Astrocyte (in vitro differentiated cells and primary cell): ENCODE data around the gene SCTR. TPM values are rescaled to one million over a fixed set of nuclear protein-coding genes. Genes with fewer than 3 reads are reported as not detected.

Experiments used
- DNase-seq: peaks from one replicate; pipeline ENCODE4 v3.0.0-alpha.2; 2010; ENCODE audit warnings: low read depth
- FAIRE-seq: peaks from 2 replicates; lab custom pipeline; 2011; peaks lifted over from hg19 to GRCh38; lab: Jason Lieb, UNC
- H2AFZ ChIP-seq: 2 replicates; pipeline ENCODE4 v1.6.0; 2012; ENCODE audit warnings: low read depth, low read length, inconsistent platforms
- H3K27ac ChIP-seq: 2 replicates; pipeline ENCODE4 v1.5.1; 2011; ENCODE audit warnings: low read depth, low read length, inconsistent platforms
- H3K27me3 ChIP-seq: 2 replicates; pipeline ENCODE4 v1.6.0; 2011; ENCODE audit warnings: low read length, inconsistent platforms; ENCODE audit not compliant: insufficient read depth
- H3K36me3 ChIP-seq: 2 replicates; pipeline ENCODE4 v1.5.1; 2011; ENCODE audit warnings: low read length, inconsistent platforms; ENCODE audit not compliant: insufficient read depth
- H3K4me1 ChIP-seq: 2 replicates; pipeline ENCODE4 v1.5.1; 2011; ENCODE audit warnings: low read length, inconsistent platforms; ENCODE audit not compliant: insufficient read depth
- H3K4me2 ChIP-seq: 2 replicates; pipeline ENCODE4 v1.6.0; 2012; ENCODE audit warnings: low read length, inconsistent platforms
- H3K4me3 ChIP-seq: 2 replicates; pipeline ENCODE4 v1.5.1; 2011; ENCODE audit warnings: low read depth, mild to moderate bottlenecking, low read length, inconsistent platforms; ENCODE audit not compliant: insufficient read depth
- H3K79me2 ChIP-seq: 2 replicates; pipeline ENCODE4 v1.6.0; 2012; ENCODE audit warnings: mild to moderate bottlenecking, low read length, inconsistent platforms; ENCODE audit not compliant: insufficient read depth
- H3K9ac ChIP-seq: 2 replicates; pipeline ENCODE4 v1.6.0; 2012; ENCODE audit warnings: mild to moderate bottlenecking, low read length, inconsistent platforms
- H3K9me3 ChIP-seq: 2 replicates; pipeline ENCODE4 v1.5.1; 2012; ENCODE audit warnings: low read depth, mild to moderate bottlenecking, low read length, inconsistent platforms; ENCODE audit not compliant: insufficient read depth
- H4K20me1 ChIP-seq: 2 replicates; pipeline ENCODE4 v1.6.0; 2012; ENCODE audit warnings: low read length, inconsistent platforms; ENCODE audit not compliant: insufficient read depth
- H3K27ac Mint-ChIP-seq: one replicate; pipeline ENCODE4 v1.8.0; 2021; ENCODE audit warnings: mild to moderate bottlenecking, mixed read lengths; ENCODE audit not compliant: unreplicated experiment
- H3K27me3 Mint-ChIP-seq: one replicate; pipeline ENCODE4 v1.8.0; 2021; ENCODE audit warnings: low read depth, mixed read lengths; ENCODE audit not compliant: unreplicated experiment
- H3K36me3 Mint-ChIP-seq: one replicate; pipeline ENCODE4 v1.8.0; 2021; ENCODE audit warnings: low read depth, mixed read lengths; ENCODE audit not compliant: unreplicated experiment
- H3K4me1 Mint-ChIP-seq: one replicate; pipeline ENCODE4 v1.8.0; 2021; ENCODE audit warnings: low read depth, mixed read lengths; ENCODE audit not compliant: unreplicated experiment
- H3K4me3 Mint-ChIP-seq: one replicate; pipeline ENCODE4 v1.8.0; 2021; ENCODE audit warnings: mild to moderate bottlenecking, moderate library complexity, mixed read lengths; ENCODE audit not compliant: unreplicated experiment
- H3K9me3 Mint-ChIP-seq: one replicate; pipeline ENCODE4 v1.8.0; 2021; ENCODE audit warnings: mild to moderate bottlenecking, mixed read lengths; ENCODE audit not compliant: unreplicated experiment
- CTCF ChIP-seq: IDR thresholded peaks from 2 replicates; pipeline ENCODE4 v1.5.1; 2011; ENCODE audit warnings: low read depth, mild to moderate bottlenecking, inconsistent platforms, low read length, moderate library complexity; ENCODE audit not compliant: insufficient read depth
- EZH2 ChIP-seq: IDR thresholded peaks from 2 replicates; pipeline ENCODE4 v1.6.1; 2012; ENCODE audit warnings: mild to moderate bottlenecking, low read length, inconsistent platforms; ENCODE audit not compliant: insufficient read depth
- total RNA-seq: library from RNA; stranded (reverse); gene quantifications from 2 replicates; pipeline ENCODE4 v1.2.1, GENCODE V29; 2021

SCTR gene
- total RNA-seq, 1 donor from 2014 or later, result not detected

DNA sequence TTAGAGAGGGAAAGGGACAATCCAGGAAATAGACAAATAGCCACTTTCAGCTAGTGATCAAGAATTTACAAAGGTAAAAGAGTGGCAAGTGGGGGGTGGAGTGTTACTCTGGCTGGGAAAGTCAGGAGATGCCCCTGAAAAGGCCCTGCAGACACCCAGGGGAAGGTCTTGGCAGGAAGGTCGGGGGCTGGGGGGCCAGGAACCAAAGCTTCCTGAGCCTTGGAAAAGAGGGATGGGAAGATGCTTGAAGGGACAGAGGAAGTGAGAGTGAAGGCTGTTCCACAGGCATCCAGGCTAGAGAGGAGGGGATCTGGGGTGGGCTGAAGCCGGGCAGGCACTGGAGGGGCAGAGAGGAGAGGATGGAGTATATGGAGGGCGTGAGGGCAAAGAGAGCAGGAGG, 96.5 kb downstream of the SCTR start:
- Mint-ChIP-seq H3K4me3 (no peak overlapping the region), H3K4me1 (peaks cover 1% of the 10 kb centered on the region)

GRCh38 chr2:119426801-119427395, 97.4 kb downstream of the SCTR start:
- H3K36me3 ChIP-seq, result no peaks in the 10 kb centered on the region
- TF ChIP-seq CTCF (no peak), EZH2 (no peak)
- no peak for FAIRE-seq
- no peak overlapping the region for H3K27ac ChIP-seq
- H3K79me2 ChIP-seq, result no peaks in the 10 kb centered on the region
- Mint-ChIP-seq H3K27ac (no peak overlapping the region), H3K36me3 (no peaks in the 10 kb centered on the region), H3K4me3 (no peak overlapping the region), H3K4me1 (peaks cover 1% of the 10 kb centered on the region), H3K27me3 (peaks cover 51% of the 10 kb centered on the region), H3K9me3 (peaks cover 10% of the 10 kb centered on the region)
- no peaks in the 10 kb centered on the region for H4K20me1 ChIP-seq
- H3K9me3 ChIP-seq, result no peaks in the 10 kb centered on the region
- H3K4me1 ChIP-seq, result peaks cover 4% of the 10 kb centered on the region
- no peak overlapping the region for H3K9ac ChIP-seq
- no peak overlapping the region for H3K4me3 ChIP-seq
- H2AFZ ChIP-seq, result no peak overlapping the region
- no peak overlapping the region for H3K4me2 ChIP-seq
- H3K27me3 ChIP-seq, result peaks cover 25% of the 10 kb centered on the region
- no peak for DNase-seq

More for the DNA sequence above, 96.5 kb downstream of the SCTR start:
- peaks cover 20% of the 10 kb centered on the region for H3K27me3 ChIP-seq
- peaks cover 12% of the 10 kb centered on the region for H3K4me1 ChIP-seq
- H4K20me1 ChIP-seq, result peaks cover under 1% of the 10 kb centered on the region
- H3K36me3 Mint-ChIP-seq, result no peaks in the 10 kb centered on the region
- H3K27ac Mint-ChIP-seq, result no peak overlapping the region
- H3K9ac ChIP-seq, result no peak overlapping the region
- H2AFZ ChIP-seq, result no peak overlapping the region
- H3K79me2 ChIP-seq, result no peaks in the 10 kb centered on the region
- no peaks in the 10 kb centered on the region for H3K36me3 ChIP-seq
- FAIRE-seq (no peak), DNase-seq (no peak)
- no peaks in the 10 kb centered on the region for H3K9me3 ChIP-seq
- peaks cover 8% of the 10 kb centered on the region for H3K9me3 Mint-ChIP-seq
- no peak overlapping the region for H3K27ac ChIP-seq
- TF ChIP-seq CTCF (no peak), EZH2 (no peak)
- H3K27me3 Mint-ChIP-seq, result peaks cover 57% of the 10 kb centered on the region
- H3K4me2 ChIP-seq, result no peak overlapping the region
- no peak overlapping the region for H3K4me3 ChIP-seq

- Mint-ChIP-seq H3K4me1 (peaks cover 1% of the 10 kb centered on the region), H3K4me3 (no peak overlapping the region), H3K9me3 (peaks cover 14% of the 10 kb centered on the region), H3K27ac (no peak overlapping the region), H3K27me3 (peaks cover 51% of the 10 kb centered on the region), H3K36me3 (no peaks in the 10 kb centered on the region)
- H2AFZ ChIP-seq, result no peak overlapping the region
- peaks cover 3% of the 10 kb centered on the region for H3K4me1 ChIP-seq
- H3K36me3 ChIP-seq, result no peaks in the 10 kb centered on the region
- H4K20me1 ChIP-seq, result no peaks in the 10 kb centered on the region
- no peaks in the 10 kb centered on the region for H3K9me3 ChIP-seq
- H3K79me2 ChIP-seq, result no peaks in the 10 kb centered on the region
- H3K4me2 ChIP-seq, result no peak overlapping the region
- no peak for FAIRE-seq
- TF ChIP-seq CTCF (no peak), EZH2 (no peak)
- H3K9ac ChIP-seq, result no peak overlapping the region
- no peak for DNase-seq
- no peak overlapping the region for H3K27ac ChIP-seq
- peaks cover 31% of the 10 kb centered on the region for H3K27me3 ChIP-seq
- H3K4me3 ChIP-seq, result no peak overlapping the region
Measured at GRCh38 chr2:119426396-119426675, 97.9 kb downstream of the SCTR start.
